HL-60 (cell line): ENCODE results near the gene EAF1.

ENCODE experiments used
- DNase-seq, 2 experiments: peaks; one replicate each; pipeline ENCODE4 v3.0.0-alpha.2; 2010 to 2020; ENCODE audit warnings: low read depth in 1 of 2, low spot score in 1 of 2
- H3K27ac ChIP-seq: fragments of 250-450 bp; sonication (Bioruptor Pico); replicated peaks from 2 replicates; pipeline ENCODE4 v1.5.1; 2020; ENCODE audit warnings: mild to moderate bottlenecking, moderate library complexity
- H3K27me3 ChIP-seq: fragments of 250-450 bp; sonication (Bioruptor Pico); 2 replicates; pipeline ENCODE4 v1.5.1; 2021; ENCODE audit warnings: mild to moderate bottlenecking, moderate library complexity; ENCODE audit not compliant: insufficient read depth, poor library complexity, severe bottlenecking
- H3K4me3 ChIP-seq: replicated peaks from 2 replicates; pipeline ENCODE4 v1.5.1; 2011; ENCODE audit warnings: mild to moderate bottlenecking, control low read depth, low read length; ENCODE audit not compliant: insufficient read depth
- GABPA ChIP-seq: IDR thresholded peaks from 2 replicates; pipeline ENCODE4 v1.6.1; 2012; ENCODE audit warnings: low read depth
- POLR2AphosphoS5 ChIP-seq: IDR thresholded peaks from 2 replicates; pipeline ENCODE4 v1.6.1; 2012; ENCODE audit warnings: low read depth
- REST ChIP-seq: IDR thresholded peaks from 2 replicates; pipeline ENCODE4 v1.6.1; 2012; ENCODE audit warnings: low read depth; ENCODE audit not compliant: insufficient replicate concordance
- SPI1 ChIP-seq: IDR thresholded peaks from 2 replicates; pipeline ENCODE4 v1.6.1; 2012; ENCODE audit warnings: low read depth, mild to moderate bottlenecking, borderline replicate concordance
- TF ChIP-seq, protein P1 (sequence below): IDR thresholded peaks from one replicate; pipeline ENCODE4 v1.5.1; 2011; ENCODE audit warnings: low read length, control low read depth, inconsistent platforms; ENCODE audit not compliant: insufficient read depth

EAF1 gene

DNA sequence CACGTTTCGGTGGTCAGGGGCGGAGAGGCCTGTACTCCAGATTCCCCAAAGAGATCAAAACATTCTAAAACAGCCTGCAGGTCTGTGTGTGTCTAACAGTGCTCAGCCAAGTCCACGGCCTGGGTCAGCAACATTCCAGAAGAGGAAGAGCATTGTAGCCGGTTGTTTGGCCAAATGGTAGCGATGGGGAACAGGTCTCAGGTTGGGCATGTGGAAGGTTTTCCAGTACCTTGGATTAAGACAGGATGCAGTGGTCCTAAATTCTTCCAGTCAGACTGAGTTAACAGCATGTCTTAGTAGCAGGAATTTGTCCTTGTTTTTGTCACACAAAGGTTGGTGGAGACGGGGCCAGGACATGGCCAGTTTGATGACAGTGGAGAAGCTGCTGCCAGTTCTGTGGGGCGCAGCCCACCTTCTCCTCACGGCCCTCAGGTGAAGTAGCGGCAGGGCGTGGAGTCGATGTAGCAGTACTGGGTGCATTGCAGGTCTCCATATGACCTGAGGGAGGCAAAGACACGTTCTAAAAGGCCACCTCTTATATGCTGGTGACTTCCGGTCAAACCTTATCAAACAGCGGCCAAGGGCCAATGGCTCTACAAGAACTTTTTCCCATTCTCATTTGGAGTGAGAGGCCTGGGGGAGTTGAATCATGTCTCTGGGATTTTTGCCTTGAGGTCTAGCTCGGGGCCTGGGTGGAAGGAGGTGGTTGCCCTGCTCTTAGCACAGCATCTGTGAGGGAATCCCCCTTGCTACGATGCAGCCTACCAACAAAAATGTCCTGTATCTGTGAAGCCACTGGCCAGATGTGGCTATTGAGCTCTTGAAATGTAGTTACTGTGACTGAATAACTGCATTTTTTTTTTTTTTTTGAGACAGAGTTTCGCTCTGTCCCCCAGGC is 24.1 kb downstream of the EAF1 start:
- Histone ChIP-seq H3K27me3 (no peaks in the 10 kb centered on the region), H3K4me3 (no peak overlapping the region), H3K27ac (no peak overlapping the region)
- TF ChIP-seq, protein P1, sequence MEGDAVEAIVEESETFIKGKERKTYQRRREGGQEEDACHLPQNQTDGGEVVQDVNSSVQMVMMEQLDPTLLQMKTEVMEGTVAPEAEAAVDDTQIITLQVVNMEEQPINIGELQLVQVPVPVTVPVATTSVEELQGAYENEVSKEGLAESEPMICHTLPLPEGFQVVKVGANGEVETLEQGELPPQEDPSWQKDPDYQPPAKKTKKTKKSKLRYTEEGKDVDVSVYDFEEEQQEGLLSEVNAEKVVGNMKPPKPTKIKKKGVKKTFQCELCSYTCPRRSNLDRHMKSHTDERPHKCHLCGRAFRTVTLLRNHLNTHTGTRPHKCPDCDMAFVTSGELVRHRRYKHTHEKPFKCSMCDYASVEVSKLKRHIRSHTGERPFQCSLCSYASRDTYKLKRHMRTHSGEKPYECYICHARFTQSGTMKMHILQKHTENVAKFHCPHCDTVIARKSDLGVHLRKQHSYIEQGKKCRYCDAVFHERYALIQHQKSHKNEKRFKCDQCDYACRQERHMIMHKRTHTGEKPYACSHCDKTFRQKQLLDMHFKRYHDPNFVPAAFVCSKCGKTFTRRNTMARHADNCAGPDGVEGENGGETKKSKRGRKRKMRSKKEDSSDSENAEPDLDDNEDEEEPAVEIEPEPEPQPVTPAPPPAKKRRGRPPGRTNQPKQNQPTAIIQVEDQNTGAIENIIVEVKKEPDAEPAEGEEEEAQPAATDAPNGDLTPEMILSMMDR: no peak
- no peak for TF ChIP-seq SPI1
- no peak for TF ChIP-seq GABPA
- no peak for TF ChIP-seq REST
- no peak for TF ChIP-seq POLR2AphosphoS5
- DNase-seq: no peak

DNA sequence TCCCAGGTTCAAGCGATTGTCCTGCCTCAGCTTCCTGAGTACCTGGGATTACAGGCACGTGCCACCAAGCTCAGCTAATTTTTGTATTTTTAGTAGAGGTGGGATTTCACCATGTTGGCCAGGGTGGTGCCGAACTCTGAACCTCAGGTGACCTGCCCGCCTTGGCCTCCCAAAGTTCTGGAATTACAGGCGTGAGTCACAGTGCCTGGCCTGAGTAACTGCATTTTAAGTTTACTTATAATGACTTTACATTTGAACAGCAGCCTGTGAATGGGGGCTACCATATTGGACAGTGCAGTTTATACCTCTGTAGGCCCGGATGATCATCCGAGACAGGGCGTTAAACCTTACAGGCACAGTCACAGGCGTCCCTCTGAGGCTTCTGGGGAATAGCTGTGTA is 24.8 kb downstream of the EAF1 start:
- no peak overlapping the region for H3K4me3 ChIP-seq
- TF ChIP-seq SPI1 (no peak), POLR2AphosphoS5 (no peak), GABPA (no peak), REST (no peak)
- TF ChIP-seq, protein P1: no peak
- no peak overlapping the region for H3K27ac ChIP-seq
- no peak for DNase-seq
- no peaks in the 10 kb centered on the region for H3K27me3 ChIP-seq

- H3K4me3 ChIP-seq: no peak overlapping the region
- no peak overlapping the region for H3K27ac ChIP-seq
- H3K27me3 ChIP-seq: no peaks in the 10 kb centered on the region
- TF ChIP-seq REST (no peak), POLR2AphosphoS5 (no peak), SPI1 (no peak), GABPA (no peak)
- TF ChIP-seq, protein P1: no peak
- DNase-seq: no peak
Observed at GRCh38 chr3:15452961-15453360, 25.6 kb downstream of the EAF1 start.
